ENCODE data around the gene TASP1. TPM values are rescaled to one million over a fixed set of nuclear protein-coding genes. Genes with fewer than 3 reads are reported as not detected.

The TASP1 gene
- total RNA-seq, 1 donor from 2014 or later = 9.6 TPM

DNA sequence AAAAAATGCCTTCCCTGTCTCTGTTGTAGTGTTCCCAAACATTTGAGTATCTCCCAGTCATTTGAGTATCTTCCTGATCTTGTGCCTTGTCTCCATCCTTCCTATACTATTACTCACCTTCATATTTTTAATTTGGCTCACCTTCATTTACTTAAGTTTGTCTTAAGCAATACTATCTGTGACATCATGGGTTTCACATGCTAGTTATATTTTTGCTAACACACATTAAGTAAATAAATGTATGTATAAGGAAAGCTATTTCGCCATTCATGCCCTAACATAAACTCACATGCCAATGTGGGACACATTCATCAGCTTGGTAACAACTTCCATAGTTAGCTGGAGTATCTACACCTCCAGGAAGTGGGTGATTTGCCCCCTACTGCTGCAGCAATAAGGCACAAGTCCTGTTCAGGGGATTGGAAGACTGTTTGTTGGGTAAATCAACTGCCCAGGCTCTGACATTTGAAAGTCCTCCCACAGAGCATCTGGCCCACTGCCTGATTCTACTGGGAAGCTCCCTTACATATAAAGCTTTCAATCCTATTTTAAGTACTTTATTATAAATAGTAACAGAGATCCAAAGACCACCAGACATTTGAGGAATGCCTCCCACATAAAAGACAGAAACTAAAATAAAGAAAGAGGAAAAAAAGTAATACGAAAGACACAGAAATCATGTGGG, 285.3 kb downstream of the TASP1 start:
- Mint-ChIP-seq H3K4me1 (ENCODE audit: low read depth) (peaks cover 6% of the 10 kb centered on the region), H3K27me3 (ENCODE audit: low read depth) (no peaks in the 10 kb centered on the region), H3K9me3 (peaks cover 4% of the 10 kb centered on the region), H3K4me3 (ENCODE audit: low read depth) (no peak overlapping the region), H3K27ac (no peak overlapping the region), H3K36me3 (ENCODE audit: low read depth) (no peaks in the 10 kb centered on the region)
- intact Hi-C loops (cut with micrococcal nuclease) = no loop called here
- no peak for DNase-seq (ENCODE audit: low spot score)

DNA sequence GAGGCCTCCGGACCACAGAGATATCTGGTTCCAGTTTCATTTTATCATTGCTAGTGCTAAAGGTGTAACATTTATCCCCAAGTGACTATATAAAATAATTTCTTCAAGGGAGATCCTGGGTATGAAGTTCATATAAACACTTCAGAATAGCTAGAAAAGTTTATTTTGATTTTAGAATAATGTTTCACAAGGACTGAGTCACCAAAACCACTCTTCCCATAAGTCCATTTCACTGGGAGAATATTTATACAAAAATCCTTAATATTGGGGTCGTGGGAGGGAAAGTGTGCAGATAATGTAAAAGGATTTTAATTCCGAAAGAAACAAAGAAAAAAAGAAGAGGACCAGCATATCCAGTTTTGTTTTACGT, 289.5 kb downstream of the TASP1 start:
- H3K4me3 Mint-ChIP-seq (ENCODE audit: low read depth) = no peak overlapping the region
- no peak for DNase-seq (ENCODE audit: low spot score)
- H3K36me3 Mint-ChIP-seq (ENCODE audit: low read depth) = no peaks in the 10 kb centered on the region
- peaks cover 4% of the 10 kb centered on the region for H3K9me3 Mint-ChIP-seq
- intact Hi-C loops (cut with micrococcal nuclease) = no loop called here
- peaks cover 11% of the 10 kb centered on the region for H3K4me1 Mint-ChIP-seq (ENCODE audit: low read depth)
- H3K27me3 Mint-ChIP-seq (ENCODE audit: low read depth) = no peaks in the 10 kb centered on the region
- H3K27ac Mint-ChIP-seq = no peak overlapping the region

DNA sequence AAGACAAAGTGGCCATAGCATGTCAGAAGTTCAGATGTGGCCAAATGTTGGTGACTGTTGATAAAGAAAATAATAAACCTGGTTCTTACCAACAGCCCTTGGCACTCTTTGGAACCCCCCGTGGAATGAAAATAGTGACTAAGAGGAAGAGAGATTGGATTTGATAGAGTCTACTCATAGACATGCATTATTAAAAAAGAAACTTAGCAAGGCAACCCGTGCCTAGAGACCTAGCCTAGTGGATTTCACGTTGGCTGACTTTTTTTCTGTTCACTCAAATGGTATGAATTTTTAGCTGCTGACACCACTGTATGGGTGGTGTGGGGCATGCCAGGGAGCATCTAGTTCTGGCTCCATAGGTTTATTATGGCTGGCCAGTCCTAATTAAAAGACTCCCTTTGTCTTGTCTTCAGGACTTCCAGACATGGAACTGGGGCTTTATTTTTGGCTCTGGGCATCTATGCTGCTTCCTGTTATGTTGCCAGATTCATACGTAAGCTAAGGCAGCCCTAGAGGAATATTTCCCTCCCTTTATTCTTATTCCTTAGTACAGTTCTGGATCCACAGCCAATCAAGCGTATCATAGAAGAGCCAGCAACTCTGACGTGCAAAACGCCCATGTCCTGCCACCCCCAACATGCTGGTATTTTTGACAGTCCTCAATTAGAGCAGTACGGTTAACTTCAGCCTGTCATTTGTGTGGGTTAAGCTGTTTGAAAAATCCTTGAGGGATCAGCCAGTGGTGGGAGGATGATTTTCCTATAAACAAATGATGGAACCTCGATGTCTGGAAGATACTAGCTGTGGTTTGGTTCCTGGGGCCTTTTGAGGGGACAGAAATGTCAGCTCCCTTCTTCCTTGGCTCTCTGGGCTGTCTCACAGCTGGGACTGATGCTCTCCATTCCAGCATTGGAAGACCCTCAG, 290.2 kb downstream of the TASP1 start:
- Mint-ChIP-seq H3K4me1 (ENCODE audit: low read depth) (peaks cover 13% of the 10 kb centered on the region), H3K36me3 (ENCODE audit: low read depth) (no peaks in the 10 kb centered on the region), H3K27ac (peak overlapping the region; percentile 22), H3K4me3 (ENCODE audit: low read depth) (no peak overlapping the region), H3K9me3 (peaks cover 4% of the 10 kb centered on the region), H3K27me3 (ENCODE audit: low read depth) (no peaks in the 10 kb centered on the region)
- DNase-seq (ENCODE audit: low spot score) = no peak
- intact Hi-C loops (cut with micrococcal nuclease) = no loop called here

DNA sequence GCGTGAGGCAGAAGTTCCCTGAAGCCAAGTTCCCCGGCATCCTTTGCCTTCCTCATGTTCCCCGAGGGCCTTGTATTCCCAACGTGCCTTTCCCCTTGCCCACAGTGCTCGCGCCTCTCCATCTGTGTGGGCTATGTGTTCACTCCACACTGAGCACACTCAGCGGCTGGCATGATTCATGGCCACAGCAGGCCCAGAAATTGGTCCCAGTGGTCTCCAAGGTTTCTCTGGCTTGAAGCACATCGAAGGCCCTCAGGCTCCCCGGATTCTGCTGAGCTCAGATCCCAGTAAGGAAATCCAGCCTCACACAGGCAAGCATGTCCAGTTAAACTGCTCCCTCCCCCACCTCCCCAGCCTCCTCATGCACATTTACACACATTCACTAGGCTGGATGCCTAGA, 294.1 kb downstream of the TASP1 start:
- H3K4me3 Mint-ChIP-seq (ENCODE audit: low read depth) = no peak overlapping the region
- H3K4me1 Mint-ChIP-seq (ENCODE audit: low read depth) = peaks cover 29% of the 10 kb centered on the region
- no peak overlapping the region for H3K27ac Mint-ChIP-seq
- no peaks in the 10 kb centered on the region for H3K27me3 Mint-ChIP-seq (ENCODE audit: low read depth)
- intact Hi-C loops (cut with micrococcal nuclease) = no loop called here
- H3K36me3 Mint-ChIP-seq (ENCODE audit: low read depth) = no peaks in the 10 kb centered on the region
- no peaks in the 10 kb centered on the region for H3K9me3 Mint-ChIP-seq
- no peak for DNase-seq (ENCODE audit: low spot score)

GRCh38 chr20:13342469-13343242, 296.1 kb downstream of the TASP1 start:
- peaks cover 3% of the 10 kb centered on the region for H3K36me3 Mint-ChIP-seq (ENCODE audit: low read depth)
- H3K27me3 Mint-ChIP-seq (ENCODE audit: low read depth) = no peaks in the 10 kb centered on the region
- H3K4me3 Mint-ChIP-seq (ENCODE audit: low read depth) = no peak overlapping the region
- no peak for DNase-seq (ENCODE audit: low spot score)
- H3K4me1 Mint-ChIP-seq (ENCODE audit: low read depth) = peaks cover 36% of the 10 kb centered on the region
- peak overlapping the region; percentile 36 for H3K27ac Mint-ChIP-seq
- peaks cover 7% of the 10 kb centered on the region for H3K9me3 Mint-ChIP-seq
- intact Hi-C loops (cut with micrococcal nuclease) = no loop called here

DNA sequence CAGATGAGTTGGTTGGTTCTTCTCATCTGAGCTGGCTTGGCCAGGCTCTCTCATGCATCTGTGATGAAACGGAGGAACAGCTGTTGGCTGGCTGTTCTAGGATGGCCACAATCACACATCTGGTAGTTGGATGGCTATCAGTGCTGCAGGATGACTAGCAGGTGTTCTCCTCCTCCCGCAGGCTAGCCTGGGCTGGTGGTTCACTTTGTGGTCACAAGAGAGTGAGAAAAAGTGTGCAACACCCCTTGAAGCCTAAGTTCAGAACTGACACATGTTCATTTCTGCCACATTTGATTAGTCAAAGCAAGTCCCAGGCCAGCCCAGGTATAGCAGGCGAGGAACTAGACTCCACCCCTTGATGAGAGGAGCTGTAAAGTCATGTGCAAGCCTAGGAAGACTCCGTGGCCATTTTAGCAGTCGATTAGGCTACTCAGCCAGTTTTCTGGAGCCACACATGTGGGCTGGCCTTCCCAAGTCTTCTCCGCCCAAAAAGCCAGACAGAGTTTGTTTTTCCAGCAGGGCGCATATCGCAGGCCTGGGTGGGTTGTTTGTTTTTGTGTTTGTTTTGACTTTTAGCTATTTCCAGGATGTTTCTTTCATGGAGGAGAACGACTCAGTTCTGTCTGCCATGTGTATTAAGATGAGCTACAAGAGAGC, 296.9 kb downstream of the TASP1 start:
- DNase-seq (ENCODE audit: low spot score) = no peak
- Mint-ChIP-seq H3K27me3 (ENCODE audit: low read depth) (no peaks in the 10 kb centered on the region), H3K9me3 (peaks cover 7% of the 10 kb centered on the region), H3K4me1 (ENCODE audit: low read depth) (peaks cover 41% of the 10 kb centered on the region), H3K4me3 (ENCODE audit: low read depth) (no peak overlapping the region), H3K27ac (peak overlapping the region; percentile 36), H3K36me3 (ENCODE audit: low read depth) (peaks cover 3% of the 10 kb centered on the region)
- intact Hi-C loops (cut with micrococcal nuclease) = loop anchor here (2.0 kb wide), 1 partner anchor 29 kb away; no protein-coding TSS in a partner anchor

- Mint-ChIP-seq H3K27ac (no peak overlapping the region), H3K4me1 (ENCODE audit: low read depth) (peaks cover 51% of the 10 kb centered on the region), H3K4me3 (ENCODE audit: low read depth) (no peak overlapping the region), H3K27me3 (ENCODE audit: low read depth) (no peaks in the 10 kb centered on the region), H3K9me3 (peaks cover 7% of the 10 kb centered on the region), H3K36me3 (ENCODE audit: low read depth) (peaks cover 3% of the 10 kb centered on the region)
- DNase-seq (ENCODE audit: low spot score) = no peak
- intact Hi-C loops (cut with micrococcal nuclease) = loop anchor here (2.0 kb wide), 1 partner anchor 27 kb away; no protein-coding TSS in a partner anchor
These were observed 298.6 kb downstream of the TASP1 start for GRCh38 chr20:13340088-13340487.

Other genes starting within 250 kb of the TASP1 start
- gene ESF1, start 146.0 kb upstream of the TASP1 start, total RNA-seq = 26.9 and 27.2 TPM in 2 replicates
- gene NDUFAF5, start 146.1 kb upstream of the TASP1 start, total RNA-seq = 33.3 and 36.1 TPM in 2 replicates

All from activated T-helper 2 cell treated with anti-CD3 and anti-CD28 coated beads, Interferon-gamma antibody, Interleukin-2, Interleukin-4, amounts not matched to agents 10 μg/mL and 5 μg/mL and 100 μg/mL, durations not matched to agents 14 hours and 24 hours and 36 hours (primary cell).